Measurements from ENCODE around the gene WDR41. TPM values are rescaled to one million over a fixed set of nuclear protein-coding genes. Genes with fewer than 3 reads are reported as not detected.

The WDR41 gene
- total RNA-seq, 1 experiment from 2014 or later, result 54.1 TPM

DNA sequence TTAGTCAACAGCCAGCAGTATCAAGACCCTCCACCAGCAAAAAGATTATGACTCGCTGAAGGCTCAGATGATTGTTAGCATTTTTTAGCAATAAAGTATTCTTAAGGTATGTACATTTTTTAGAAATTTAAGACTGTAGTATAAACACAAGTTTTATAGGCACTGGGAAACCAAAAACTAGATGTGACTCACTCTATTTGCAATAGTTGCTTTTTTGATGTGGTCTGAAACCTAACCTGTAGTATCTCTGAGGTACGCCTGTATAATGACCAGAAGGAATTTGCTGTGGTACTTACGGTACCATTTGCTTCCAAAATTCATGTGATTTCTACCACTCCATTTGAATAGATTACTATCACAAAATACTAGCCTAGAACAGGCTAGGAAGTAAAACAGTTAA is 60.8 kb downstream of the WDR41 start:
- Histone ChIP-seq H3K9ac (ENCODE audit: low read length) (no peak overlapping the region), H3K36me3 (ENCODE audit: control insufficient read depth in 1 of 2, insufficient read depth in 2 of 2, low read length in 2 of 2) (peaks cover 9 to 10% of the 10 kb centered on the region in 2 experiments; a peak in 3 of 4 replicates), H3K27me3 (ENCODE audit: insufficient read depth, low read length) (no peaks in the 10 kb centered on the region), H3K9me2 (ENCODE audit: insufficient read depth) (no peaks in the 10 kb centered on the region), H3K4me2 (ENCODE audit: low read length) (no peak overlapping the region), H3K4me3 (replicated peaks in 1 of 2; ENCODE audit: low read depth in 1 of 2, low read length in 2 of 2) (no peak overlapping the region), H3K79me2 (ENCODE audit: insufficient read depth, low read length) (no peaks in the 10 kb centered on the region), H3K4me1 (ENCODE audit: control insufficient read depth in 1 of 2, insufficient read depth in 2 of 2, low read length in 2 of 2) (no peaks in the 10 kb centered on the region), H2AFZ (ENCODE audit: low read depth, low read length, poor library complexity, severe bottlenecking) (no peak overlapping the region), H3K9me3 (ENCODE audit: control insufficient read depth in 1 of 2, insufficient read depth in 1 of 2, low read depth in 1 of 2, low read length in 2 of 2) (no peaks in the 10 kb centered on the region), H3K27ac (ENCODE audit: low read depth, low read length) (no peak overlapping the region), H4K20me1 (ENCODE audit: insufficient read depth) (no peaks in the 10 kb centered on the region)
- no peak for ATAC-seq
- BruUV-seq (replicated peaks), result no TSS peak
- TF ChIP-seq EGR1 (IDR thresholded peaks at IDR 0.05; ENCODE audit: low read depth), result no peak
- TF ChIP-seq, protein P1, sequence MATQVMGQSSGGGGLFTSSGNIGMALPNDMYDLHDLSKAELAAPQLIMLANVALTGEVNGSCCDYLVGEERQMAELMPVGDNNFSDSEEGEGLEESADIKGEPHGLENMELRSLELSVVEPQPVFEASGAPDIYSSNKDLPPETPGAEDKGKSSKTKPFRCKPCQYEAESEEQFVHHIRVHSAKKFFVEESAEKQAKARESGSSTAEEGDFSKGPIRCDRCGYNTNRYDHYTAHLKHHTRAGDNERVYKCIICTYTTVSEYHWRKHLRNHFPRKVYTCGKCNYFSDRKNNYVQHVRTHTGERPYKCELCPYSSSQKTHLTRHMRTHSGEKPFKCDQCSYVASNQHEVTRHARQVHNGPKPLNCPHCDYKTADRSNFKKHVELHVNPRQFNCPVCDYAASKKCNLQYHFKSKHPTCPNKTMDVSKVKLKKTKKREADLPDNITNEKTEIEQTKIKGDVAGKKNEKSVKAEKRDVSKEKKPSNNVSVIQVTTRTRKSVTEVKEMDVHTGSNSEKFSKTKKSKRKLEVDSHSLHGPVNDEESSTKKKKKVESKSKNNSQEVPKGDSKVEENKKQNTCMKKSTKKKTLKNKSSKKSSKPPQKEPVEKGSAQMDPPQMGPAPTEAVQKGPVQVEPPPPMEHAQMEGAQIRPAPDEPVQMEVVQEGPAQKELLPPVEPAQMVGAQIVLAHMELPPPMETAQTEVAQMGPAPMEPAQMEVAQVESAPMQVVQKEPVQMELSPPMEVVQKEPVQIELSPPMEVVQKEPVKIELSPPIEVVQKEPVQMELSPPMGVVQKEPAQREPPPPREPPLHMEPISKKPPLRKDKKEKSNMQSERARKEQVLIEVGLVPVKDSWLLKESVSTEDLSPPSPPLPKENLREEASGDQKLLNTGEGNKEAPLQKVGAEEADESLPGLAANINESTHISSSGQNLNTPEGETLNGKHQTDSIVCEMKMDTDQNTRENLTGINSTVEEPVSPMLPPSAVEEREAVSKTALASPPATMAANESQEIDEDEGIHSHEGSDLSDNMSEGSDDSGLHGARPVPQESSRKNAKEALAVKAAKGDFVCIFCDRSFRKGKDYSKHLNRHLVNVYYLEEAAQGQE (IDR thresholded peaks at IDR 0.05; ENCODE audit: low read depth), result no peak
- intact Hi-C loops (cut with micrococcal nuclease), result loop anchor here (10.0 kb wide), 1 partner anchor 286 kb away; no protein-coding TSS in a partner anchor
- no peak for DNase-seq (ENCODE audit: low read depth, low spot score)
- ChIA-PET RAD21 (ENCODE audit: low non-redundant PET in 1 of 2, low total read pairs in 2 of 2, uncharacterized antibody in 2 of 2, unreplicated experiment in 2 of 2) (no interaction called here), POLR2A (no interaction called here), CTCF (no interaction called here)

GRCh38 chr5:77430726-77431125 is 61.4 kb downstream of the WDR41 start:
- Histone ChIP-seq H3K9me3 (ENCODE audit: control insufficient read depth in 1 of 2, insufficient read depth in 1 of 2, low read depth in 1 of 2, low read length in 2 of 2) (no peaks in the 10 kb centered on the region), H3K27ac (ENCODE audit: low read depth, low read length) (no peak overlapping the region), H3K27me3 (ENCODE audit: insufficient read depth, low read length) (no peaks in the 10 kb centered on the region), H3K4me2 (ENCODE audit: low read length) (no peak overlapping the region), H3K9me2 (ENCODE audit: insufficient read depth) (no peaks in the 10 kb centered on the region), H4K20me1 (ENCODE audit: insufficient read depth) (no peaks in the 10 kb centered on the region), H3K36me3 (ENCODE audit: control insufficient read depth in 1 of 2, insufficient read depth in 2 of 2, low read length in 2 of 2) (peaks cover 9 to 10% of the 10 kb centered on the region in 2 experiments; a peak in 3 of 4 replicates), H3K4me1 (ENCODE audit: control insufficient read depth in 1 of 2, insufficient read depth in 2 of 2, low read length in 2 of 2) (no peaks in the 10 kb centered on the region), H3K4me3 (replicated peaks in 1 of 2; ENCODE audit: low read depth in 1 of 2, low read length in 2 of 2) (no peak overlapping the region), H2AFZ (ENCODE audit: low read depth, low read length, poor library complexity, severe bottlenecking) (no peak overlapping the region), H3K79me2 (ENCODE audit: insufficient read depth, low read length) (no peaks in the 10 kb centered on the region), H3K9ac (ENCODE audit: low read length) (no peak overlapping the region)
- ChIA-PET RAD21 (ENCODE audit: low non-redundant PET in 1 of 2, low total read pairs in 2 of 2, uncharacterized antibody in 2 of 2, unreplicated experiment in 2 of 2) (no interaction called here), CTCF (no interaction called here), POLR2A (no interaction called here)
- no peak for ATAC-seq
- intact Hi-C loops (cut with micrococcal nuclease), result loop anchor here (10.0 kb wide), 1 partner anchor 286 kb away; no protein-coding TSS in a partner anchor
- no peak for DNase-seq (ENCODE audit: low read depth, low spot score)
- no TSS peak for BruUV-seq (replicated peaks)
- TF ChIP-seq EZH2phosphoT487 (IDR thresholded peaks at IDR 0.05; ENCODE audit: borderline replicate concordance) (no peak), ZNF274 (IDR thresholded peaks at IDR 0.05; ENCODE audit: low read depth, low read length) (no peak), ELF1 (IDR thresholded peaks at IDR 0.05; ENCODE audit: borderline replicate concordance, low read depth) (no peak), POLR2AphosphoS5 (IDR thresholded peaks at IDR 0.05; ENCODE audit: low read depth, low read length) (no peak), FOSL1 (IDR thresholded peaks at IDR 0.05; ENCODE audit: low read depth) (no peak), TCF7L2 (IDR thresholded peaks at IDR 0.05; ENCODE audit: borderline replicate concordance, extremely low read depth, insufficient read depth, insufficient read length) (no peak), SRF (IDR thresholded peaks at IDR 0.05; ENCODE audit: low read depth) (no peak), ZBTB33 (IDR thresholded peaks at IDR 0.05; ENCODE audit: extremely low read depth, insufficient replicate concordance, low read length) (no peak), RAD21 (IDR thresholded peaks at IDR 0.05; ENCODE audit: low read depth) (no peak), SIN3A (IDR thresholded peaks at IDR 0.05; ENCODE audit: low read depth) (no peak), EGR1 (IDR thresholded peaks at IDR 0.05; ENCODE audit: low read depth) (no peak)
- TF ChIP-seq, protein P2, sequence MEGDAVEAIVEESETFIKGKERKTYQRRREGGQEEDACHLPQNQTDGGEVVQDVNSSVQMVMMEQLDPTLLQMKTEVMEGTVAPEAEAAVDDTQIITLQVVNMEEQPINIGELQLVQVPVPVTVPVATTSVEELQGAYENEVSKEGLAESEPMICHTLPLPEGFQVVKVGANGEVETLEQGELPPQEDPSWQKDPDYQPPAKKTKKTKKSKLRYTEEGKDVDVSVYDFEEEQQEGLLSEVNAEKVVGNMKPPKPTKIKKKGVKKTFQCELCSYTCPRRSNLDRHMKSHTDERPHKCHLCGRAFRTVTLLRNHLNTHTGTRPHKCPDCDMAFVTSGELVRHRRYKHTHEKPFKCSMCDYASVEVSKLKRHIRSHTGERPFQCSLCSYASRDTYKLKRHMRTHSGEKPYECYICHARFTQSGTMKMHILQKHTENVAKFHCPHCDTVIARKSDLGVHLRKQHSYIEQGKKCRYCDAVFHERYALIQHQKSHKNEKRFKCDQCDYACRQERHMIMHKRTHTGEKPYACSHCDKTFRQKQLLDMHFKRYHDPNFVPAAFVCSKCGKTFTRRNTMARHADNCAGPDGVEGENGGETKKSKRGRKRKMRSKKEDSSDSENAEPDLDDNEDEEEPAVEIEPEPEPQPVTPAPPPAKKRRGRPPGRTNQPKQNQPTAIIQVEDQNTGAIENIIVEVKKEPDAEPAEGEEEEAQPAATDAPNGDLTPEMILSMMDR (IDR thresholded peaks at IDR 0.05 in 2 of 3, conservative IDR thresholded peaks at IDR 0.05 in 1 of 3; ENCODE audit: borderline replicate concordance in 1 of 3, insufficient read depth in 1 of 3, low read depth in 2 of 3, low read length in 2 of 3), result no peak

Data from HCT116 (cell line).